G401.6 (cell line): Measurements from ENCODE around the gene PRDX2.
"Not testable (repeated sequence)": the region's sequence is repeated elsewhere in the genome, so short reads cannot be mapped to it uniquely, and the experiment has no call there.

Experiments used
- FAIRE-seq: peaks from 2 replicates; lab custom pipeline; 2012; peaks lifted over from hg19 to GRCh38; lab: Jason Lieb, UNC

The PRDX2 gene

GRCh38 chr19:12825254-12826131 is 23.9 kb upstream of the PRDX2 start:
- no peak for FAIRE-seq

GRCh38 chr19:12821761-12822160 is 20.2 kb upstream of the PRDX2 start:
- FAIRE-seq, result no peak

GRCh38 chr19:12817810-12818209 is 16.2 kb upstream of the PRDX2 start:
- not testable (repeated sequence) for FAIRE-seq

- FAIRE-seq, result not testable (repeated sequence)
Measured at GRCh38 chr19:12817188-12817587, 15.6 kb upstream of the PRDX2 start.

GRCh38 chr19:12815088-12815487 is 13.5 kb upstream of the PRDX2 start:
- FAIRE-seq, result no peak

- peak; percentile 11 for FAIRE-seq
Measured at GRCh38 chr19:12806242-12807081, 4.9 kb upstream of the PRDX2 start, which contains the start of gene RNASEH2A. Gene RNASEH2A (plus strand): TSS chr19:12806584. CDS start chr19:12806674, 90 bp downstream.

GRCh38 chr19:12804051-12804450 is 2.5 kb upstream of the PRDX2 start:
- no peak for FAIRE-seq

- no peak for FAIRE-seq
Measured at GRCh38 chr19:12802267-12803106, 887 bp upstream of the PRDX2 start.

GRCh38 chr19:12800923-12801465 is 606 bp downstream of the PRDX2 start:
- FAIRE-seq, result no peak

GRCh38 chr19:12800466-12800770 is 1.2 kb downstream of the PRDX2 start:
- FAIRE-seq, result no peak

GRCh38 chr19:12799742-12800465 is 1.7 kb downstream of the PRDX2 start:
- FAIRE-seq, result no peak

GRCh38 chr19:12797607-12798006 is 4.0 kb downstream of the PRDX2 start:
- not testable (repeated sequence) for FAIRE-seq

GRCh38 chr19:12797141-12797587 is 4.4 kb downstream of the PRDX2 start:
- no peak for FAIRE-seq

GRCh38 chr19:12796146-12797071 is 5.2 kb downstream of the PRDX2 start:
- FAIRE-seq, result peak; percentile 91

- no peak for FAIRE-seq
Measured at GRCh38 chr19:12794971-12795381, 6.6 kb downstream of the PRDX2 start.

- no peak for FAIRE-seq
Measured at GRCh38 chr19:12794196-12794941, 7.2 kb downstream of the PRDX2 start.

GRCh38 chr19:12793290-12794195 is 8.1 kb downstream of the PRDX2 start:
- FAIRE-seq, result peak; percentile 73

GRCh38 chr19:12792853-12793289 is 8.7 kb downstream of the PRDX2 start:
- no peak for FAIRE-seq
